NCI-H226 (cell line): ENCODE measurements around the gene ZBTB5.
"Not testable (repeated sequence)": the region's sequence is repeated elsewhere in the genome, so short reads cannot be mapped to it uniquely, and the experiment has no call there.

ENCODE experiments used
- DNase-seq: peaks from one replicate; pipeline ENCODE4 v3.0.0-alpha.2; 2015

The ZBTB5 gene

GRCh38 chr9:37446401-37446800, 18.8 kb downstream of the ZBTB5 start:
- DNase-seq = no peak

GRCh38 chr9:37445832-37446231, 19.4 kb downstream of the ZBTB5 start:
- no peak for DNase-seq

GRCh38 chr9:37444890-37445289, 20.4 kb downstream of the ZBTB5 start:
- DNase-seq = no peak

GRCh38 chr9:37443566-37443965, 21.7 kb downstream of the ZBTB5 start:
- no peak for DNase-seq

GRCh38 chr9:37442556-37442955, 22.7 kb downstream of the ZBTB5 start:
- DNase-seq = no peak

GRCh38 chr9:37441776-37442370, 23.4 kb downstream of the ZBTB5 start:
- DNase-seq = no peak

- DNase-seq = no peak
These were observed 26.9 kb downstream of the ZBTB5 start for GRCh38 chr9:37438359-37438758.

- no peak for DNase-seq
These were observed 27.6 kb downstream of the ZBTB5 start for GRCh38 chr9:37437621-37438020.

- DNase-seq = no peak
These were observed 28.2 kb downstream of the ZBTB5 start for GRCh38 chr9:37437010-37437409.

- no peak for DNase-seq
These were observed 28.7 kb downstream of the ZBTB5 start for GRCh38 chr9:37436540-37436939.

GRCh38 chr9:37433867-37434371, 31.3 kb downstream of the ZBTB5 start:
- no peak for DNase-seq

- no peak for DNase-seq
These were observed 33.2 kb downstream of the ZBTB5 start for GRCh38 chr9:37432020-37432419.

- DNase-seq = no peak
These were observed 34.2 kb downstream of the ZBTB5 start for GRCh38 chr9:37430841-37431597.

GRCh38 chr9:37429441-37430285, 35.6 kb downstream of the ZBTB5 start:
- no peak for DNase-seq

GRCh38 chr9:37428345-37428744, 36.9 kb downstream of the ZBTB5 start:
- DNase-seq = no peak

GRCh38 chr9:37426846-37427245, 38.4 kb downstream of the ZBTB5 start:
- no peak for DNase-seq

- DNase-seq = not testable (repeated sequence)
These were observed 38.8 kb downstream of the ZBTB5 start for GRCh38 chr9:37426431-37426830.

- no peak for DNase-seq
These were observed 39.9 kb downstream of the ZBTB5 start for GRCh38 chr9:37425298-37425752.

GRCh38 chr9:37424686-37425297, 40.5 kb downstream of the ZBTB5 start:
- DNase-seq = no peak

GRCh38 chr9:37424204-37424685, 41.0 kb downstream of the ZBTB5 start:
- DNase-seq = no peak

GRCh38 chr9:37423508-37423907, 41.7 kb downstream of the ZBTB5 start:
- no peak for DNase-seq

- peak; percentile 42 for DNase-seq
These were observed 42.8 kb downstream of the ZBTB5 start, which contains the start of gene GRHPR for GRCh38 chr9:37422289-37423104. TSS of gene GRHPR (plus strand) at chr9:37422696. CDS start at chr9:37422751, 55 bp downstream.
